ENCODE results near the gene IQSEC3. TPM values are rescaled to one million over a fixed set of nuclear protein-coding genes. Genes with fewer than 3 reads are reported as not detected.
A peak's percentile ranks its signal among the peaks of the same experiment; 100 is the strongest.

The IQSEC3 gene
- total RNA-seq, 1 donor from 2014 or later, result under 0.01 TPM

- DNase-seq (ENCODE audit: low read depth in 2 of 2), result peak in 1 of 2 donors; percentile 34
These were observed 96.1 kb downstream of the IQSEC3 start for GRCh38 chr12:162467-163307.

GRCh38 chr12:163406-163986 lies 96.9 kb downstream of the IQSEC3 start:
- no peak for DNase-seq (ENCODE audit: low read depth in 2 of 2)

GRCh38 chr12:164207-164606 lies 97.6 kb downstream of the IQSEC3 start:
- DNase-seq (ENCODE audit: low read depth in 2 of 2), result no peak

DNA sequence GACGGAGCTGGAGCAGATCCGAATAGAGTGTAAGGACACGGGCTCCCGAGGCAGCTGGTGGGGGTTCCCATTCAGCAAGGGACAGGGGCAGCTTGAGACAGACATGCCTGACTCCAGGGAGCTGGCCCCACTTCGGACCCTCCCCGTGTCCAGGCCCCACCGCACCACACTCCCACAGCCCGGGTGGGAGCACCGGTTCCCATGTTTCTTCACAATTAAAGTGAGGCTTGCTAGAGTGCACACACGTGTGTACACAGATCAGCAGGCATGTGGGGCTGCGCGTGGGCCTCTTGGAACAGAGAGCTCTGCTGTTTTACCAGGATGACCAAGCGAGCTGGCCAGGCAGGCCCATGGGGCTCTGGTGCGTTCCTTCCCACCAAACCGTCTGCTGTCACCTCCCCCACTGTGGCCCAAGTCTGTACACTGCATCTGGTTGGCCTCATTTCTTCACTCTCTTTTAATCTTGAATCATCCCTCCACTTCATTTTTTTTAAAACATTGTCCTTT lies 99.3 kb downstream of the IQSEC3 start:
- no peak for DNase-seq (ENCODE audit: low read depth in 2 of 2)

DNA sequence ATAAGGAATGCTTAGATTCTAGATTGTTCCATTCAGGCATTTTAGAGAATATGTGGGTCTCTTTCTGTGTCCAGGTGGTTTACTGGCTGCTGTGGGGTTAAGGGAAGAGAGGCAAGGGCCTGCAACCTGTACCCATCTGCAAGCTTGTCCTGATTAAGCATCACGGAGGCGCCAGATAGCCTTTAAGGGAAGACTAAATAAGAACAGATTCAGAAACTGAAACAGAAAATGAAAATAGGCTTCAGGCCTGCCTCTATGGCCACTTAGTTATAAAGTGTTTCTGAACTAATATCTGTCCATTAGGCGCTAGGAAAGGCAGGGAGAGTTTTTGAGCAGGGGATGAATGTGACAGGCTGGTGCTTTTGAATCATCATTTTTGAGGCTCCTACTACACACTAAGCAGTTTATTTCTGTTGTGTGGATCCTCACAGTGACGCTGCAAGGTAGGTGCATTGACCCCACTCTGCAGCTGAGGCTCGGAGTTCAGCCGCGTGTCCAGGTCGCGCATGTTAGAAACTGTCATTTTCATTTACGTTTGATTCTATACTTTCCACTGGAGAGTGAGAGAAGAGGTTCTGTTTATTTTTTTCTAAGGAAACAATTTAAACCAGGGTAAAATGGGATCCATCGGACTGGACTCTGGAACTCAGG lies 100.0 kb downstream of the IQSEC3 start:
- no peak for DNase-seq (ENCODE audit: low read depth in 2 of 2)

DNA sequence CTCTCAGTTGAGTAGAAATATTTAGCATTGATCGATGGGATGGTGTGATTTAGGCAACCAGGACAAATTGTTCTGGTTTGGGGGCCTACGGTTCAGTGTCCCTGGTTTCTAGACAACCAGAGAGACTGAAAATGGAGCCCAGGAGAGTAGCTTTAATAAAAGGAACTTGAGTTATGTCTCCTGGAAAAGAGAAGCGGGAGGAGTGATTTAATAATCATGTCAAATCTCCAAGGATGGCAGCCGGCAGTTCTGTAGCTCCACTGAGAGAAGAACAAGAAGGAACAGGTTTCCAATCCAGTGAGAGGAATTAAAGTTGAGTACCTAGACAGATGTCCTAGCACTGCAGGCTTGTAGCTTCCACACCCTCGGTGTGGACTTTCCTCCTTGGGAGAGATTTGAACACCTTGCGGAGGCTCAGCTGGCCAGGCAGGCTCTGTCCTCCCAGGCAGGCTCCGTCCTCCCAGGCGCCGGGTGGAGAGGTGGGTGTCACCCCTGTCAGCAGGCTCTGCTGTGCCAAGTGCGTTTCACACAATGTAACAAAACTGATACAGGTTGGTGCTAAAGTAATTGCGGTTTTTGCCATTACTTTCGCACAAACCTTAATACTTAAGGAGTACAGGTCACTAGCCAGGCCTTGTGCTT lies 101.5 kb downstream of the IQSEC3 start:
- DNase-seq (ENCODE audit: low read depth in 2 of 2), result no peak

DNA sequence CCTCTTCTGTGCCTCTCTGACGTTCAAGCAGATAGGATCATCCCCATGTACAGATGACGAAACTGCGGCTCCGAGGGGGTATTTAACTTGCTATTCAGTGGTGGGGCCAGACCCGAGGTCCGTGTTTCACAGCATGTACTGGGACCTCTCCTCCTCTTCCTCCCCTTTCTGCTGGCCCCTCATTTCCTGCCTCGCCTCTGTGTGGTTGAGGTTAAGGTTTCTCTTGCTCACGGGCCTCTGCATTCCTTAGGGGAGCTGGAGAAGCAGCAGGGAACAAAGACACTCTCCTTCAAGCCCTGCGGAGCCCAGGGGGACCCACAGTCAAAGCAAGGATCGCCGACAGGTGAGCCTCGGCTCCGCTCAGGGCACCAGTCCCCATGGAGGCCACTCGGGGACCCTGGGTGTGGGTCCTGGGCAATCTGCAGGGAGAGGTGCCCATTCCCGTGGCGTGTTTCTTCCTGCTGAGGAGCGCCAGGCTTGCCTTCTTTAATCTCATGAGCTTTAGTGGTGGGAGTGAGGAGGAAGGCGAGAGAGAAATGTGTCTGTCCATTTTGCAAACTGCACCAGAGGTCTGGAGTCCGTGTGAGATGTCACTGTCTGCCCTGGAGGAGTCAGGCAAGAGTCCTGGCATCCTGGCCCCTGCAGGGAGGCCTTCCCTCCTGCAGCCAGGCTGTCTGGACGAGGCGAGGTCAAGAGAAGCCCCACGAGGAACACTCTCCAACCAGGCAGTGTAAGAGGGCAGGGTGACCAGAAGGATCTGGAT lies 102.4 kb downstream of the IQSEC3 start:
- DNase-seq (ENCODE audit: low read depth in 2 of 2), result no peak

- DNase-seq (ENCODE audit: low read depth in 2 of 2), result peak in 1 of 2 donors; percentile 89
These were observed 103.2 kb downstream of the IQSEC3 start for GRCh38 chr12:169528-170370.

GRCh38 chr12:170371-171225 lies 104.0 kb downstream of the IQSEC3 start:
- no peak for DNase-seq (ENCODE audit: low read depth in 2 of 2)

- no peak for DNase-seq (ENCODE audit: low read depth in 2 of 2)
These were observed 104.7 kb downstream of the IQSEC3 start for GRCh38 chr12:171276-171675.

GRCh38 chr12:171743-172676 lies 105.4 kb downstream of the IQSEC3 start:
- DNase-seq (ENCODE audit: low read depth in 2 of 2), result no peak

DNA sequence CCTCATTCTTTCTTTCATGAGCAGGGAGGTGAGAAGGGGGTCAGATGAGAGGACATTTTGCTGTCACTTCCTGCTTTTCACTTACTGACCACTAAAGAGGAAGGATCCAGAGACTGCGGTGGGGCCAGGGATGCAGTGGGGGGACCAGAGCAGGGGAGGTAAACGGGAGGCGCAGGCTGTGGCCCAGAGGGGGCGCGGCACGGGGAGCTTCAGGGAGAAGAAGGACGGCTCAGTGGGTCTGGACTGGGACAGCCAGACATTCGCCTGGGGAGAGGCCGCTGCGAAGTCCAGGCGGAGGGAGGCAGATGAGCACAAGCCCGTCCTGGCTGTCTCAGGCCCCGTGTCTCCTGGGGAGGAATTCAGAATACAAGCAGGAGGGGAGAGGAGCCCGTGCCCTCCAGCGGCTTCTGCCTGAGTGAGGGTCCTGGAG lies 106.2 kb downstream of the IQSEC3 start:
- no peak for DNase-seq (ENCODE audit: low read depth in 2 of 2)

DNA sequence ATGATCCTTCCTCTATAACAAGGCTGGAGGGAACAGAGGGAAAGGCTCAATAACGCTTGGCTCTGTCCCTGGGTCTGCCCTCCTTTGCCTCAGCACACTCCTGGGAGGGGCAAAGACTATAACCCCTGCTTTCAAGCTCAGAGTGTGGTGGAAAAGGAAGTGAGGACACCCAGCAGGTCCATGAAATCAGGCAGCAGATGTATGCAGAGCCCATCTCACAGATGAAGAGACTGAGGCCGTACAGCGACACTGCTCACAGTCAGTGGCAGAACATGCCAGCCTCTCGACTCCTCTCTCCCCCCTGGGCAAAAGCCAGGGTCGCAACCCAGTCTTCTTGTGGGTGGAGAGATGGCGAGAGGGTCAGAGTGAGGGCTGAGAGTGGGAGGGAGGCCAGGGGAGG lies 107.6 kb downstream of the IQSEC3 start:
- no peak for DNase-seq (ENCODE audit: low read depth in 2 of 2)

GRCh38 chr12:174596-174995 lies 108.0 kb downstream of the IQSEC3 start:
- no peak for DNase-seq (ENCODE audit: low read depth in 2 of 2)

DNA sequence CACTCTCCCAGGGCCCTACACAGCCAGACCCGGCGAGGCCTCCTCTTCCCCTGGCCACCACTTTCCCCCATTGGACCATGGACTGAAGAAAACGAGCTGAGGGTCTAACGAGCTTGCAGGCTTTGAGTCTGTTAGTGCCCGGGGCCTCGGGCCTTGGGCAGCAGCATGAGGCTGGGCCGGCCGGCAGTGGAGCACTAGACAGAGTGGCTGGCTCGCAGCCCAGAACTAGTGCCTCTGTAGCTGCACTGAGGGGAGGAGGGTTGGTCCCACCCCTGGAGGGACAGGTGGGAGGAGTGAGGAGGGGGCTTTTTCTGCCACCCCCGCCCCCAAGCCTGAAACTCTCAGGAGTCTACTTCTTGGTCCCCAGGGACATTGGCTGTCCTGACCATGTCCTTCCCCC lies 108.7 kb downstream of the IQSEC3 start:
- peak in 1 of 2 donors; percentile 41 for DNase-seq (ENCODE audit: low read depth in 2 of 2)

GRCh38 chr12:175759-176158 lies 109.2 kb downstream of the IQSEC3 start:
- DNase-seq (ENCODE audit: low read depth in 2 of 2), result no peak

- no peak for DNase-seq (ENCODE audit: low read depth in 2 of 2)
These were observed 110.0 kb downstream of the IQSEC3 start for GRCh38 chr12:176321-177181.
